RKO (cell line): ENCODE results near the gene LONP2.
"Not testable (repeated sequence)": the region's sequence is repeated elsewhere in the genome, so short reads cannot be mapped to it uniquely, and the experiment has no call there.

Experiments used
- DNase-seq: peaks from one replicate; pipeline ENCODE4 v3.0.0-alpha.2; 2016; ENCODE audit warnings: low spot score

The LONP2 gene

DNA sequence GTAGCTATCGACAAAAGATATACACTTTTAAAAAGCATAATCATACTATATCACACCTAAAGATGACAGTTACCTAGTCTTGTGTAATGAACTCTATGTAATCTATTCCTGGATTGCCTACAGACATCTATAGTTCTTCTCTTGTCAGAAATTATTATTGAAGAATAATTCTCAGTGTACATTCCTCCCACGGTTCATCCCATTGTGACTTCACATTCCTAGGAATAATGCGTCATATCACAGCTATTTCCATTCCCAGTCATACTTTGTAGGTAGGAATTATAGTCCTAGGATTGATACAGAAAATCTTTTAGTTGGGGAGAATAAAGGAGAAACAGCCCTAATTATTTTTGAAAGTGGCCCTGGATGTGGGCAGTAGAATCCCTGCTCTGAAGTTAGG is 47.2 kb downstream of the LONP2 start:
- DNase-seq = no peak

DNA sequence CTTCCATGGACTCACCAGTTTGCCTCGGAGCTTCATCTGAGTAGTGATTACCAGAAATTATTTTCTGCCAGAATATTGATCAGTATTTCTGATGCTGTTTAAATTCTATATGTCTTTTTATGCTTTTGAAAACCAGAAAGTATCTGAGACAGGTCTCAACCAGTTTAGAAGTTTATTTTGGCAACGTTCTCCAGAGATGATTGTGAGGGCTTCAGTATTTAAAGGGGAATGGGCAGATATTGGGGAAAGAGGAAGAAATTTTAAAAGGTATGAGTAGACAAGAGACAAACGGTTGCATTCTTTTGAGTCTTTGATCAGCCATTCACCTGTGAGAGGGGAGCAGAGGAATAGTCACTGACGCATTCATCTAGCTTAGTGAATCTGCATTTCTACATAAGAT is 47.7 kb downstream of the LONP2 start:
- no peak for DNase-seq

DNA sequence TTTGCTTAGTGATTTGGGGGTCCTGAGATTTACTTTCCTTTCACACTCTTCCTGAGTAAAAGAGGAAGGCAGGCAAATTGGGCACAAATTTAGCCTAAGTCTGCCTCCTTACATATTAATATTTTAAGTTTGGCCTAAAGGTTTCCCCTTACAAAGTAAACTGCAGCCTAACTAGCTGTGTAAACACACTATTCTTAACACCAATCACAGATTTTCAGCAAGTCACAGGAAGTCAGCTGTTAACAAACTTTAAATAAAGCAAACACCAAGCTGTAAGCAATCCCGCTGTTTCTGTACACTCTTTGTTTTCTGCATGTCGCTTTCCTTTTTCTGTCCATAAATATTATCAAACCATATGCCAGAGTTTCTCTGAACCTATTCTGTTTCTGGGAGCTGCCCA is 48.4 kb downstream of the LONP2 start:
- DNase-seq = no peak

DNA sequence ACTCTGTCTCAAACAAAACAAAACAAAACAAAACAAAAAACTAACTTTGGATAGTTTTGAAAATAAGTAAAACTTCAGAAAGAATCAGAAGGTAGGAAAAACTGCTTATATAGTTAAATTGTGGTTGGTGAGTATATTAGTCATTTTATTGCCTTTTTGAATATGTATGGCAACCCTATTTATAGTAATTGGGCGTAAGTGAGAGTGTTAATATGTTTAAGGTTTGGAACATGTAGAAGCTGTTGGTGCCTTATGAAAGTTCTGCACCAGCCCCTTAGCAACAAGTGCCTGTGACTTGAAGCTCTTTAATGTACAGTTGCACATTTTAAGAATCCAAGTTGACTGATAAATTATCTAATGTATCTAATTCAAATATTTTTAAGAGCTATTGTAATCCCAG is 50.6 kb downstream of the LONP2 start:
- DNase-seq = no peak

- DNase-seq = no peak
These were observed 51.6 kb downstream of the LONP2 start for GRCh38 chr16:48295488-48296281.

DNA sequence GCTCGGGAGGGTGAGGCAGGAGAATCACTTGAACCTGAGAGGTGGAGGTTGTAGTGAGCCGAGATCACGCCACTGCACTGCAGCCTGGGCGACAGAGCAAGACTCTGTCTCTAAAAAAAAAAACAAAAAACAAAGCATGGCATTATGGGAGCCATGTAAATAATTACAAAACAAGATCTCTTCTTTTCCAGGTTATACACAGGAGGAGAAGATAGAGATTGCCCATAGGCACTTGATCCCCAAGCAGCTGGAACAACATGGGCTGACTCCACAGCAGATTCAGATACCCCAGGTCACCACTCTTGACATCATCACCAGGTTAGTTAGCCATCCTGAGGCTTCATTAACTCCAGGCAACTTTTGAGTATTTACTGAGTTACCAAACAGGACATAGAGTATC is 55.4 kb downstream of the LONP2 start:
- no peak for DNase-seq

DNA sequence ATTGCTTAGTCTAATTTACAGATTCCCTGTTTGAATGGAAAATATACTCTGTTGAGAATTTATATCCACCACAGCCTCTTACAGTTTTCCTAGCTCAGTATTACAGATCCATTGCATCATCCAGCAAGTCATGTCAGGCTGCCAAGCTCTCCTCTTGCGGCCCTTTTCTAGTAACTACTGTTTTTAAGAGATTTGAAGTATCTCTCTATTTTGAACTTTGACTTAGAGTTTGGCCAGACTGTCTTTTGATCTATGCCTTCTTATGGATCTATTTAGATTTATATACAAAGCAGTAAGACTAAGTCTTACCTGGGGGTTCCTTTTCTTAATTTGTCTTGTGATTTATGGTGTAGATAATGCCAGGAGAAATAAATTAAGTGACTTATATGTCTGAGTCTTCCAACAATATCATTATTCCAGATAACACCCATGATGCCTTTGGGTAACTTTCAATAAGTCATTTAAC is 56.3 kb downstream of the LONP2 start:
- no peak for DNase-seq

DNA sequence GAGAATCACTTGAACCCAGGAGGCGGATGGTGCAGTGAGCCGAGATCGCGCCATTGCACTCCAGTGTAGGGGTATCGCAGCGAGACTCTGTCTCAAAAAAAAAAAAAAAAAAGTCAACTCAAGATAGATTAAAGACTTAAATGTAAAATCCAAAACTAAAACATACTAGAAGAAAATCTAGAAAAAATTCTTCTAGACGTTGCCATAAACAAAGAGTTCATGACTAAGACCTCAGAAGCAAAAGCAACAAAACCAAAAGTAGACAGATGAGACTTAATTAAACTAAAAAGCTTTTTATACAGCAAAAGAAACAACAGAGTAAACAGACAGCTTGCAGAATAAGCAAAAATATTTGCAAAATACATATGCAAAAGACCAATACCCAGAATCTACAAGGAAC is 64.4 kb downstream of the LONP2 start:
- no peak for DNase-seq

- DNase-seq = no peak
These were observed 67.0 kb downstream of the LONP2 start for GRCh38 chr16:48310908-48311641.

DNA sequence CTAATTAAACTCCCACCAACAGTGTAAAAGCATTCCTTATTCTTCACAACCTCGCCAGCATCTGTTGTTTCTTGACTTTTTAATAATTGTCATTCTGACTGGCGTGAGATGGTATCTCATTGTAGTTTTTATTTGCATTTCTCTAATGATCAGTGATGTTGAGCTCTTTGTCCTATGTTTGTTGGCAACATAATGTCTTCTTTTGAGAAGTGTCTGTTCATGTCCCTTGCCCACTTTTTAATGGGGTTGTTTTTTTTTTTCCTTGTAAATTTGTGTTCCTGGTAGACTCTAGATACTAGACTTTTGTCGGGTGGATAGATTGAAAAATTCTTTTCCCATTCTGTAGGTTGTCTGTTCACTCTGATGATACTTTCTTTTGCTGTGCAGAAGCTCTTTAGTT is 69.8 kb downstream of the LONP2 start:
- not testable (repeated sequence) for DNase-seq

DNA sequence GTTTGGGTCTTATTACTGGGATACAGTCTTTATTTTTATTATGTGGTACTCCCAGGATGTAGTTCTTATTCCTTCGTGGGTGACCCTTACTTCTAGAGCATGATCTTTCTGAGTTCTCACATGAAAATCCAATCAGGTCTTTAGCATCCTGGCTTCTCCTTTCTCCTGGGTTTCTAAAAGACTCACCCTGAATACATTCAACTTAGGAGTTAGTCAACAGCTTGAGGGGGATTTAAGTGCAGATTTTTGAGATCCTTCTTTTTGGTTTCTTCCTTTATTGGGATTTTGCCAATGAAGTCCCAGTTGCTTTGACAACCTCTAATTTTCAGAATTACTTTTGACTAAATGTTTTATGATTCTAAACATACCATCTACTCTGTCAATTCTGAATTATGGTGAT is 72.9 kb downstream of the LONP2 start:
- DNase-seq = no peak

- DNase-seq = peak; percentile 54
These were observed 73.7 kb downstream of the LONP2 start for GRCh38 chr16:48317614-48318315.

DNA sequence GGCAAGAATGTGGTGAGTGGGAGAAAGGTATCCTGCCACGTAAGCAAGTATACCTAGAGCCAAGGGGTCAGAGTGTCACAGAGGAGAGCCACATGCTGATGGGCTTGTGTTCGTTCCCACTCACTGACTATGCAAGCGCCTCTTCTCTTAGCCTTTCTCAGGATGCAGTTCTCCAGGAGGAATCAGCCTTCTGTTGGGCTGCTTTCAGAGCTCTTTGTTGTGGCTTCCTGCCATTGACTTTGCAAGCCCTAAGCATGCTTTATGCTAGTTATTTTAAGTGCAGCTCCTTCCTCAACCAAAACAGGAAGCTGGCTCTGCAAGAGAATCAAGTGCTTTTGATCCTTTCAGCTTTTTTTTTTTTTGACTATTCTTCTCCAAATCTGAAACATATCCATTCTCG is 74.5 kb downstream of the LONP2 start:
- DNase-seq = no peak

DNA sequence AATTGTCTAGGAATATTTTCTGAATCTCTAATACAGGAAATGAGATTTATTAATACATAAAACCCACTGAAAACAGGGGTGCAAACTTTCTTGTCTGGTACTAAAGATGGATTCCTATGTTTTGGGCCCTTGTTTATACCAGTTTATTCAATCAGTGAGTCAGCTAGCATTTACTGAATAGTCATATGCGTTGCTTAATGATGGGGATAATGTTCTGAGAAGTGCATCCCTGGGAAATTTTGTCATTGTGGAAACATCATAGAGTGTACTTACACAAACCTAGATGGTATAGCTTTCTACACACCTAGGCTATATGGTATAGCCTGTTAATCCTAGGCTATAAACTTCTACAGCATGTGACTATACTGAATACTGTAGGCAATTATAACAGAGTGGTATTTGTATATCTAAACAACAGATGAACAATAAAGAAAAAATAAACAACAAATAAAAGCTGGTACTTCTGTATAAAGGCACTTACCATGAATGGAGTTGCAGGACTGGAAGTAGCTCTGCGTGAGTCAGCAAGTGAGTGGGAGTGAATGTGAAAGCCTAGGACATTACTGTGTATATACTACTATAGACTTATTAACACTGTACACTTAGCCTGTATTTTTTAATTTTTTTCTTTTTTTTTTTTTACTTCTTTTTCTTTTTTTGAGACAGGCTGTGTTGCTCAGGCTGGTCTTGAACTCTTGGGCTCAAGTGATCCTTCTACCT is 77.4 kb downstream of the LONP2 start:
- DNase-seq = peak; percentile 49

- DNase-seq = no peak
These were observed 80.0 kb downstream of the LONP2 start for GRCh38 chr16:48323783-48324775.

DNA sequence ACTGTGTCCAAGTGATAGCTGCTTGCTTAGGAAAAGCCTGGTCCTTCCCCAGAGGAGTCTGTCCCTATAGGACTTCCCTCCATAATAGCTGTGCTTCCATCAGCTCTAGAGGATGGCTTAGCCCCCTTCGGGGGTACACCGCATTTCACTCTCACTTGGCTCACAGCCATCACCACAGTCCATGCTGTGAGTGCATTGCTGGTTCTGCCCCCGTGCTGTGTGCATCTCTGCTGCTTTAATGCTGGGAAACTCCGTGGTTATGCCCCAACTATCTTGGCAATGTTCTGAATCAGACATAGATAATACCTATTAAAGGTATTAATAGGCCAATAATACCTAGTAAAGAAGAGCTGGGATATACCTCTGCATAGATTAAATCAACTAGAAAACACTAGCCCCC is 82.8 kb downstream of the LONP2 start:
- no peak for DNase-seq

DNA sequence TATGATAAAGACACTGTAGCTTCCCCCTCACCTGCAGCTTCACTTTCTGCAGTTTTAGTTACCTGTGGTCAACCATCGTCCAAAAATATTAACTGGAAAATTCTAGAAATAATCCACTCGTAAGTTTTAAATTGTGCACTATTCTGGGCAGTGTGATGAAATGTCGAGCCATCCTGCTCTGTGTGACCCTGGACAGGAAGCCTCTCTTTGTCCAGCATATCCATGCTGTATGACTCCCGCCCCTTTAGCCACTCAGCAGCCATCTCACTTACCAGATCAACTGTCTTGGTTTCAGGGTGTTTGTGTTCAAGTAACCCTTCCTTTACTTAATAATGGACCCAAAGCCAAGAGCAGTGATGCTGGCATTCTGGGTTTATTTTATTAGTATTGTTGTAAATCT is 85.0 kb downstream of the LONP2 start:
- DNase-seq = no peak

DNA sequence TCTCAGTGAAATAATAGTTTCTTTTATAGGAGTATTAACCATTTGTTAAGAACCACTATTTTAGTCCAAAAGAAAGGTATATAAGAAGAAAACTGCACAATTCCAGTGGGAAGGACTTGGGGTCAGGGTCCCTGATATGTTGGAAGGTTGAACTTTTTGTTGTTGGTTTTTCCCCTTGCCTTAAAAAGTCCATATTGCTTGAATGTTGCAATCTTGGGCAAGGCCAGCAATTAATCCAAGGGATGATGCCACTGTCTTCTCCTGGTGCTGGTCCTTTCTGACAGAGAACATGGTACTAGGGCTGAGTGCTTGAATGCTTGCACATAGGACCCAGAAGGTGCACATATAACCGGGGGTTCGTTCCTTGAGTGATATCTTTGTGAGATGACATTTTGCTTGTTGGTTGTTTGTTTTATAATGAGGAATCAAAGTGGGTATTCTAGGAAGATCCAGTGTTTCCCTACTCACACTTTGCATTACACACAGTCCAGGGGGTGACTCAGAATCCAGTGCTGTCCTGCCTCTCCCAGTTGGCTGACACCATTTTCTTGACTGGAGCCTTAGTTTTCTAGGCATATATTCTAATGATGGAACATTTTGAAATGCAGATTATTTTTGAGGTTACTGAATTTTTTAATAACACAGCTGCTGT is 86.2 kb downstream of the LONP2 start:
- DNase-seq = no peak

DNA sequence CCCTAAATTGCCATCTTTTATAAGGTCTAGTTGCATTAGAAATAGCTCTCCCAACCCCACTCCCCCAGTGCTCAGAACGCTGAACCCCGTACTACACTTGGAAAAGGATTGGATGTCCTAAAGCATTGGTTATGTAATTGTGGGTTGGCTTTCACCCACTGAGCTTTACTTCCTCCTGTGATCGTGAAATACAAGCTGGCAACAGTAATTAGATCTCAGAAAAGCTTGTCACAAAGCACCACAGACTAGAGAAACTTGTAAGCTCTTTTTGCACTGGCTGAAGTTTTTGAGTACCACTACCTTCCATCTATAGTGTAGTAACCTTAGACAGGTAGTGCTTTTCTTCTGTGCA is 86.7 kb downstream of the LONP2 start:
- DNase-seq = no peak

- DNase-seq = no peak
These were observed 88.9 kb downstream of the LONP2 start for GRCh38 chr16:48332978-48333377.

DNA sequence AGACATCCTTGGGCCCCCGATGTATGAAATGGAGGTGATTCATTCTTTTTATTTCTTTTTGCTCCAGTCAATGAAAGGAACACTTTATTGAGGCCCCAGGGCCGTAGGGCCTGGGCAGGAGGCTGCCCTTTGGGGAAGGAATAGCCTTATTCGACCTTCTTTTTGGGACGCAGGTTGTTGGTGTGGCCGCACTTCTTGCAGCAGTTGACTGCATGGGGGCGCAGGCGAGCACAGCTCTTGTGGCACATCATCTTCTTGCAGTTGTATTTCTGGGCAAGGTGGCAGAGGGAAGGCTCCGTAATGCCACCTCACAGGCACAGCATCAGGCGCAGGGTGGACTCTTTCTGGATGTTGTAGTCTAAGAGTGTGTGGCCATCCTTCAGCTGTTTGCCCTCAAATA is 90.2 kb downstream of the LONP2 start:
- no peak for DNase-seq
